HG03575 (cell line): ENCODE data around the gene TGOLN2.
"Not testable (repeated sequence)": the region's sequence is repeated elsewhere in the genome, so short reads cannot be mapped to it uniquely, and the experiment has no call there.

ENCODE experiments used
- ATAC-seq: cut with Tn5 transposase; IDR thresholded peaks from one replicate; pipeline ENCODE4 v1.9.1; 2021; ENCODE audit not compliant: unreplicated experiment, insufficient number of reproducible peaks, low FRiP score; ENCODE audit errors: extremely low read depth

TGOLN2 gene

GRCh38 chr2:85327822-85328617 lies at the start of gene TGOLN2:
Gene TGOLN2, minus strand, starts transcription at chr2:85327989. Its CDS starts 27 bp downstream, at chr2:85327962.
- ATAC-seq = peak; percentile 40

- ATAC-seq = no peak
Observed at GRCh38 chr2:85377083-85377482, 49.3 kb upstream of the TGOLN2 start.

GRCh38 chr2:85376291-85377065 lies 48.7 kb upstream of the TGOLN2 start:
- ATAC-seq = no peak

- ATAC-seq = no peak
Observed at GRCh38 chr2:85371045-85371444, 43.3 kb upstream of the TGOLN2 start.

- no peak for ATAC-seq
Observed at GRCh38 chr2:85369500-85369899, 41.7 kb upstream of the TGOLN2 start.

GRCh38 chr2:85368921-85369320 lies 41.1 kb upstream of the TGOLN2 start:
- ATAC-seq = no peak

- ATAC-seq = no peak
Observed at GRCh38 chr2:85367180-85367579, 39.4 kb upstream of the TGOLN2 start.

- not testable (repeated sequence) for ATAC-seq
Observed at GRCh38 chr2:85362653-85363387, 35.0 kb upstream of the TGOLN2 start.

- no peak for ATAC-seq
Observed at GRCh38 chr2:85357736-85358135, 29.9 kb upstream of the TGOLN2 start.

GRCh38 chr2:85356186-85356585 lies 28.4 kb upstream of the TGOLN2 start:
- ATAC-seq = no peak

- no peak for ATAC-seq
Observed at GRCh38 chr2:85355521-85355920, 27.7 kb upstream of the TGOLN2 start.

- ATAC-seq = no peak
Observed at GRCh38 chr2:85355073-85355410, 27.3 kb upstream of the TGOLN2 start.

- peak; percentile 74 for ATAC-seq
Observed at GRCh38 chr2:85354286-85355072, 26.7 kb upstream of the TGOLN2 start, which contains the start of the genes ELMOD3 and RETSAT. Gene ELMOD3, plus strand, starts transcription at chr2:85354769. Its CDS starts 2,430 bp downstream, at chr2:85357199. Gene RETSAT, minus strand, starts transcription at chr2:85354528. Its CDS starts 21 bp downstream, at chr2:85354507.

- no peak for ATAC-seq
Observed at GRCh38 chr2:85353876-85354285, 26.1 kb upstream of the TGOLN2 start.

GRCh38 chr2:85347599-85347998 lies 19.8 kb upstream of the TGOLN2 start:
- no peak for ATAC-seq

GRCh38 chr2:85344356-85344954 lies 16.7 kb upstream of the TGOLN2 start:
- ATAC-seq = no peak

GRCh38 chr2:85343207-85343895 lies 15.6 kb upstream of the TGOLN2 start:
- ATAC-seq = not testable (repeated sequence)

- no peak for ATAC-seq
Observed at GRCh38 chr2:85342156-85342555, 14.4 kb upstream of the TGOLN2 start.
